Measurements from ENCODE around the gene KRT3. TPM values are rescaled to one million over a fixed set of nuclear protein-coding genes. Genes with fewer than 3 reads are reported as not detected.

The KRT3 gene
- total RNA-seq, 1 experiment from 2014 or later: not detected

DNA sequence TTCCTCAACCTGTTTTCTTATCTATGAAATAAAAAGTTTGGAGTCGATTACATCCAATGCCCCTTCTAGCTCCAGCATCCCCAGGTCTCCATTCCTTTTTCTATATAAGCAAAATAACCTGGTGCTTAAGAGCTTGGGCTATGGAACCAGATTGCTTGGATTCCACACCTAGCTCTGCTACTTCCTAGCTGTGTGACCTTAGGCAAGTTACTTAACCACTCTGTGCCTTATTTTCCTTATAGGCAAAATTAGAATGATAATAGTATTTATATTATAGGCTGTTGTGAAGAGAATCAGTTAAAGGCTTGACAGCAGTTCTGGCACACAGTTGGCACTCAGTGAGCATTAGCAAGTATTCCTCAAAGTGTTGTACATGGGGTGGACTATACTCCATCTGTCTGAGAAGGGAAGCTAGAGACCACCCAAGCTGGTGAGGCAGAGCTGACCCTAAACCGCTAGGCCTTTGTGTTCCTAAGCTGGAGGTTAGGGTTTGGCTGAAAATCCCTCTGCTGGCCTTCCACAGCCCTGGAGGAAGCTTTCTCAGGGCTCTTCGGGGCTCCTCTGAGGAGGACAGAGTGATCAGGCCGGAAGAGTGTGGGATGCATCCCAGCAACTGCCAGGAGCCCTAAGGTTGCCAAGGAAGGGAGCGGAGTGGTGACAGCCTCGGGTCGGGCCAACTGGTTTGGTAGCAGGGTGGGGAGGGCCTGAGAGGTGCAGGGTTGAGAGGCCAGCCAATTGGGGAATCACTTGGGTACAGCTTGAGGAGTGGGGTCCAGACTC is 24.0 kb upstream of the KRT3 start:
- intact Hi-C loops (cut with micrococcal nuclease; ENCODE audit: unreplicated experiment): no loop called here
- DNase-seq (ENCODE audit: low read depth, low spot score) (no peak), ATAC-seq (no peak)
- H3K9me3 ChIP-seq (ENCODE audit: control insufficient read depth, insufficient read depth, low read depth, low read length): no peaks in the 10 kb centered on the region
- no TSS peak for BruUV-seq (replicated peaks)
- H3K4me3 ChIP-seq (ENCODE audit: low read depth in 2 of 2, low read length in 2 of 2): no peak overlapping the region
- no peak for TF ChIP-seq SIN3A (IDR thresholded peaks at IDR 0.05; ENCODE audit: borderline replicate concordance, insufficient read depth, low read depth, low read length)
- TF ChIP-seq, protein P1, sequence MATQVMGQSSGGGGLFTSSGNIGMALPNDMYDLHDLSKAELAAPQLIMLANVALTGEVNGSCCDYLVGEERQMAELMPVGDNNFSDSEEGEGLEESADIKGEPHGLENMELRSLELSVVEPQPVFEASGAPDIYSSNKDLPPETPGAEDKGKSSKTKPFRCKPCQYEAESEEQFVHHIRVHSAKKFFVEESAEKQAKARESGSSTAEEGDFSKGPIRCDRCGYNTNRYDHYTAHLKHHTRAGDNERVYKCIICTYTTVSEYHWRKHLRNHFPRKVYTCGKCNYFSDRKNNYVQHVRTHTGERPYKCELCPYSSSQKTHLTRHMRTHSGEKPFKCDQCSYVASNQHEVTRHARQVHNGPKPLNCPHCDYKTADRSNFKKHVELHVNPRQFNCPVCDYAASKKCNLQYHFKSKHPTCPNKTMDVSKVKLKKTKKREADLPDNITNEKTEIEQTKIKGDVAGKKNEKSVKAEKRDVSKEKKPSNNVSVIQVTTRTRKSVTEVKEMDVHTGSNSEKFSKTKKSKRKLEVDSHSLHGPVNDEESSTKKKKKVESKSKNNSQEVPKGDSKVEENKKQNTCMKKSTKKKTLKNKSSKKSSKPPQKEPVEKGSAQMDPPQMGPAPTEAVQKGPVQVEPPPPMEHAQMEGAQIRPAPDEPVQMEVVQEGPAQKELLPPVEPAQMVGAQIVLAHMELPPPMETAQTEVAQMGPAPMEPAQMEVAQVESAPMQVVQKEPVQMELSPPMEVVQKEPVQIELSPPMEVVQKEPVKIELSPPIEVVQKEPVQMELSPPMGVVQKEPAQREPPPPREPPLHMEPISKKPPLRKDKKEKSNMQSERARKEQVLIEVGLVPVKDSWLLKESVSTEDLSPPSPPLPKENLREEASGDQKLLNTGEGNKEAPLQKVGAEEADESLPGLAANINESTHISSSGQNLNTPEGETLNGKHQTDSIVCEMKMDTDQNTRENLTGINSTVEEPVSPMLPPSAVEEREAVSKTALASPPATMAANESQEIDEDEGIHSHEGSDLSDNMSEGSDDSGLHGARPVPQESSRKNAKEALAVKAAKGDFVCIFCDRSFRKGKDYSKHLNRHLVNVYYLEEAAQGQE (IDR thresholded peaks at IDR 0.05; ENCODE audit: insufficient read depth in 1 of 2, low read depth in 2 of 2, low read length in 1 of 2): no peak
- TF ChIP-seq, protein P2, sequence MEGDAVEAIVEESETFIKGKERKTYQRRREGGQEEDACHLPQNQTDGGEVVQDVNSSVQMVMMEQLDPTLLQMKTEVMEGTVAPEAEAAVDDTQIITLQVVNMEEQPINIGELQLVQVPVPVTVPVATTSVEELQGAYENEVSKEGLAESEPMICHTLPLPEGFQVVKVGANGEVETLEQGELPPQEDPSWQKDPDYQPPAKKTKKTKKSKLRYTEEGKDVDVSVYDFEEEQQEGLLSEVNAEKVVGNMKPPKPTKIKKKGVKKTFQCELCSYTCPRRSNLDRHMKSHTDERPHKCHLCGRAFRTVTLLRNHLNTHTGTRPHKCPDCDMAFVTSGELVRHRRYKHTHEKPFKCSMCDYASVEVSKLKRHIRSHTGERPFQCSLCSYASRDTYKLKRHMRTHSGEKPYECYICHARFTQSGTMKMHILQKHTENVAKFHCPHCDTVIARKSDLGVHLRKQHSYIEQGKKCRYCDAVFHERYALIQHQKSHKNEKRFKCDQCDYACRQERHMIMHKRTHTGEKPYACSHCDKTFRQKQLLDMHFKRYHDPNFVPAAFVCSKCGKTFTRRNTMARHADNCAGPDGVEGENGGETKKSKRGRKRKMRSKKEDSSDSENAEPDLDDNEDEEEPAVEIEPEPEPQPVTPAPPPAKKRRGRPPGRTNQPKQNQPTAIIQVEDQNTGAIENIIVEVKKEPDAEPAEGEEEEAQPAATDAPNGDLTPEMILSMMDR (IDR thresholded peaks at IDR 0.05): no peak
- TF ChIP-seq POLR2AphosphoS5 (IDR thresholded peaks at IDR 0.05; ENCODE audit: low read depth, low read length): no peak
- ChIA-PET POLR2A (no interaction called here), CTCF (no interaction called here)
- H3K27me3 ChIP-seq (ENCODE audit: control insufficient read depth, insufficient read depth, low read length): no peaks in the 10 kb centered on the region
- H3K4me1 ChIP-seq (ENCODE audit: control insufficient read depth, insufficient read depth, low read length): peaks cover 7% of the 10 kb centered on the region
- H3K36me3 ChIP-seq (ENCODE audit: control insufficient read depth, insufficient read depth, low read length): no peaks in the 10 kb centered on the region
- no peak overlapping the region for H3K27ac ChIP-seq (ENCODE audit: low read length)
- in situ Hi-C loops (cut with HindIII; ENCODE audit: low pct_unique_long_range_greater_than_20kb, low sequenced_read_pairs): no loop called here

GRCh38 chr12:52818887-52819420 is 23.0 kb upstream of the KRT3 start:
- Histone ChIP-seq H3K27me3 (ENCODE audit: control insufficient read depth, insufficient read depth, low read length) (no peaks in the 10 kb centered on the region), H3K9me3 (ENCODE audit: control insufficient read depth, insufficient read depth, low read depth, low read length) (no peaks in the 10 kb centered on the region), H3K4me3 (ENCODE audit: low read depth in 2 of 2, low read length in 2 of 2) (no peak overlapping the region), H3K27ac (ENCODE audit: low read length) (no peak overlapping the region), H3K36me3 (ENCODE audit: control insufficient read depth, insufficient read depth, low read length) (no peaks in the 10 kb centered on the region), H3K4me1 (ENCODE audit: control insufficient read depth, insufficient read depth, low read length) (peaks cover 12% of the 10 kb centered on the region)
- TF ChIP-seq, protein P1 (IDR thresholded peaks at IDR 0.05; ENCODE audit: insufficient read depth in 1 of 2, low read depth in 2 of 2, low read length in 1 of 2): no peak
- no peak for TF ChIP-seq SIN3A (IDR thresholded peaks at IDR 0.05; ENCODE audit: borderline replicate concordance, insufficient read depth, low read depth, low read length)
- no peak for TF ChIP-seq TCF7L2 (IDR thresholded peaks at IDR 0.05; ENCODE audit: low read depth, low read length)
- TF ChIP-seq, protein P2 (IDR thresholded peaks at IDR 0.05): no peak
- TF ChIP-seq POLR2AphosphoS5 (IDR thresholded peaks at IDR 0.05; ENCODE audit: low read depth, low read length): no peak
- in situ Hi-C loops (cut with HindIII; ENCODE audit: low pct_unique_long_range_greater_than_20kb, low sequenced_read_pairs): no loop called here
- intact Hi-C loops (cut with micrococcal nuclease; ENCODE audit: unreplicated experiment): no loop called here
- ChIA-PET CTCF (no interaction called here), POLR2A (no interaction called here)
- no TSS peak for BruUV-seq (replicated peaks)
- DNase-seq (ENCODE audit: low read depth, low spot score) (no peak), ATAC-seq (no peak)

Data from Panc1 (cell line).